GM21515 (cell line): ENCODE measurements around the gene NELL1.
"Not testable (repeated sequence)": the region's sequence is repeated elsewhere in the genome, so short reads cannot be mapped to it uniquely, and the experiment has no call there.

Experiments used
- ATAC-seq: cut with Tn5 transposase; IDR thresholded peaks from one replicate; pipeline ENCODE4 v1.9.1; 2021; ENCODE audit not compliant: unreplicated experiment

Gene NELL1

DNA sequence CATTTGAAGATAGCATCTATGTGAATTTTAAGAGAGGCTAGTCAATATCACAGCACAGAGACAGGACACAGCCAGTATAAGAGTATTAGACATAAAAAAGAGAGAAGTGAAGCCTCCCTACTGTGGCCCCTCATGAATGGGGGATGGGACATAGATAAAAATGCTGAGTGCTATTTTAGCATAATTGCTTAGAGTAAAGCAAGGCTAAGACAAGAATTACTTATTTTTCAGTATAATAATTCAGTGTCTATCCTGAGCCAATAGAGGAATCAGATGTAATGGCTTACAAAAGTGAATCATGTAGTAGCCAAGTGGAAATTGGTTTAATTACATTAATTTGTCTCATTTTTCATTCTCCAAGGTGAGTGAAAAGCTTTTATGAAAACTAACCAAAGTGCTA lies 419.5 kb downstream of the NELL1 start:
- ATAC-seq: no peak

DNA sequence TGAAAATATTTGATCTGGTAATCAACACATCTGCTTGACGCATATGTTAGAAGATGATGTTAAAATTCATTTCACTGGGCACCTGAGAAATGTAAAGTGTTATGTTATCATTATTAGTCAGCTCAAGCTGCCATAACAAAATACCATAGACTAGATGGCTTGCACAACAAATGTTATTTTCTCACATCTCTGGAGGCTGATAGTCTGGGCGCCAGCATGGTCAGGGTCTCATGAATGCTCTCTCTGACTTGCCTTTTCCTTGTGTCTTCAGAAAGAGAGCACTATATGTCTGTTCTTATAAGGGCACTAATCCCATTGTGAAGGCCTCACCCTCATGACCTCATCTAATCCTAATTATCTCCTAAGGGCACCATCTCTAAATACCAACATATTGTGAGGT lies 435.3 kb downstream of the NELL1 start:
- ATAC-seq: no peak

DNA sequence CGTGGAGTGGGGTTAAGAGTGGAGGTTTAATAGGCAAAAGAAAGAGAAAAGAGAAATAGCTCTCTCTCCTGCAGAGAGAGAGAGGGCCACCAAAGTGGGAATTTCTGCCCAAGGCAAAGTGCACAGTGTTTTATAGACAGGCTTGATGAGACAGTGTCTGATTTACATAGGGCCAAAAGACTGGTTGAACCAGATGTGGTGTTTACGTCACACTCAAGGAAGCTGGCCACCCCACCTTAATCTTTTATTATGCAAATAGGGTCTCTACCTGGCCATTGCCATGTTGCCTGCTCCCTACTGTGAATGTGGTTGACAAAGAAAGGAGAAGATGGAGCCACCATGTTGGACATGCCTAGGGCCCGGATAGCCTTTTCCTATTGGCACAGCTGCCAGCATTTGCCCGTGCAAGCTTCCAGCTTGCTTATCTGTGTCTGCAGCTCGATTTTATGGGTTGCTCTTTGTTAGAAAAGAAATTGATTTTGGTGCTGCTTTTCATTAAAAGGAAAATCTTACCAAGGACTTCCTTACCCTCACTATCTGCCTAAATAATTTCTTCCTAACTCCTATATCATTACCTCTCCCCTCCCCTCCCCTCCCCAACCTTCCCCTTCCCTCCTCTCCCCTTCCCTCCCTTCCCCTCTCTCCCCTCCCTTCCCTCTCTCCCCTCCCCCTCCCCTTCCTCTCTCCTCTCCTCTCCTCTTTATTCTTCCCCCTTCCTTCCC lies 436.0 kb downstream of the NELL1 start:
- ATAC-seq: no peak

DNA sequence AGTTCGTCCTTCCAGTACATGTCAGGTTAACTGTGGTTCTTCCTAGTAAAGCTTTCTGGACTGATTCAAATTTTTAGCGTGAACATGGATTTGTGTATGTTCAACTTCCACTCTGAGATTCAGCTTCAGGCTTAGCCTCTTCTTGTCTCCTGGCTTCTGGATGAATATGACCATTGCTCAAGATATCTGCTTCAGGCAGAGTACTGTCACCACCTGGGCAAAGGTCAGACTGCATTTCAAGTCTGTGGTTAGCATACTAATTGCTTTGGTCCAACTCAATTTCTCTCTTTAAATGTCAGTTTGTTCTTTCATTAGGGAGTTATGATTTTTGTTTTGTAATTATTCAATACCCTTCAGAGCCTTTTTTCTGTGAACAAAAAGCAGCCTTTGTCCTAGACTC lies 440.0 kb downstream of the NELL1 start:
- no peak for ATAC-seq

DNA sequence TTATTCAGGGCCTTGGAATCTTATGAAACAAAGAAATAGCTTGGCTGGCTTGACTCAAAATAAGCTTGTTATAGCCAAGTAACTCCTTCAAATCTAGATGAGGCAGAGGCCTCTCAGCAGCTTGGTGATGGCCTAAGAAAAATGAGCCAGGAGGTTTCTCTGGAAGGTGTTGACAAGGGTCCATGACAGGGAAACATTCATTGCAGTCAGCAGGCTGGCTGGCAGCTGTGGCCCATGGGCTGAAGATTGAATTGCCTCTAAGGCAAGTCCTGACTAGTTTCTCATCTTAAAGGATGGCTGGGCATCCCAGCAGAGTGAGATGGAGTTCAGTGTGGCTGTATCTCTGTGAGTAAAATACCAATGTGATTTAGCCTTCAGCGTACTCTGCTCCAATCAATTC lies 441.0 kb downstream of the NELL1 start:
- no peak for ATAC-seq

DNA sequence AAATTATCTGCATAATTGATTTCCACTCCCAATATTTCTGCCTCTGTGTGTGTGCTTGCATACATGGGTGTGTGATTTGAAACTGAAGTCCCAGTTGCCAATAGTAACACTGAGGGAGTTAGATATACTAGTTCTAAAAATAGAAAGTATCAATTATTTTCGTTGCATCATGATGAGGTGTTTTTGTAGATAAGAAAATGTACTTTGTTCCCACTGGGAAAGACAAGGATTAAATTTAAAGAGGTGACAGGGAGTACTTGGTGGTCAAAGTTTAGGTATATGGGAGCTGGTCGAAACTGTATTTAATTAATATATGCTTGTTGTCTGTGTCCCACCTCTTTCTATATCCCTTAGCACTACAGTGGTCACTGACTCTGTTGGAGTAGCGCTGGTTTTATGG lies 444.5 kb downstream of the NELL1 start:
- ATAC-seq: no peak

DNA sequence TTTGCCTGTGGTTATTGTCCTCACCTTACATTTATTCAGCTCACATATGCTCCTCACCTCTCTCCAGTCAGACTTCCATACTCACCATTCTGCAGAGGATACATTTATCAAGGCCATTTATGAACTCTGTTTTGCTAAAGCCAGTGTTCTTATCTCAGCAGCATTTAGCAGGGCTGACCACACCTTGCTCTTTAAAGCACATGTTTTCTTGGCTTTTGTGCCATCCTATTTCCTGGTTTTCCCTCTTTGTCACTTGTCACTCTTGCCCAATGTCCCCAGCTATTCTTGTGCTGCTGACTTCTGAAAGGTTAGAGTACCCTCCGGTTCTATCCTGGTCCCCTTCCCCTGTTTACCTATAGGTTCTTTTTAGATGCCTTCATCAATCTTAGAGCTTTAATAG lies 446.6 kb downstream of the NELL1 start:
- no peak for ATAC-seq

DNA sequence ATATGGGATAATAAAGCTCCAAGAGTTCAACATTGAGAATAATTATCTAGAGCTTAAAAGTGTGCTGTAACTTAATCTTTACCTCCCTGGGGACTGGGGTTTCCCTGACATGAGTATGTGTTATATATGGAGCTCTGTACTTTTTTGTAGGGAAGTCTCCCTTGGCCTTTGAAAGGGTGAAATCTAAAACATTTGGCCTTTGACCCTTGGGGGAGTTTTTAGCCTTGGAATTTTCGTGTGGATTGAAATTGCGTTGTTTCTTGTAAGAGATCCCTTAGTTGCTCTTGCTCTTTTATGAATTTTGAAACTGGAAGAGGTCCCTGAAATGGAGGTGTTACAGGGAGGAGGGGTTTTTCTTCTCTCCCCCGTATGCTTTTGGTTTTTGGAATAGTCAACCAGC lies 450.0 kb downstream of the NELL1 start:
- ATAC-seq: no peak

DNA sequence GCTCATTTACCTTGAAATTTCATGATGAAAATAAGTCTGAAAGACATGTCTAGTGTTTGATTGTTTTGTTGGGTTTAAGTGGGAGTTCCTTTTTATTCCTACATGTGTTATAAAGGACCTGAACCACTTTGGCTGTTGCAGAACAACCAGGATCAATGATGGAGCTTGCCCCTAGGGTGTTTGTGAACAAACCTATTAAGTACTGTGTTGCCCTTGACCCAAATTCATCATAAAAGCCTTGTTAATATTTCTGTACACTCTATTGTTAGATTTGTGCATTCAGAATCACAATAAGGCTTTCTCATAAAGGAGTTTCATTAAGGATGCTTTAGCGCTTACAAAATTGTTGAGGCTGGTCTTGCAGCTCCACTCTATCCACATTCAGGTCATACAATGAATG lies 452.6 kb downstream of the NELL1 start:
- no peak for ATAC-seq

DNA sequence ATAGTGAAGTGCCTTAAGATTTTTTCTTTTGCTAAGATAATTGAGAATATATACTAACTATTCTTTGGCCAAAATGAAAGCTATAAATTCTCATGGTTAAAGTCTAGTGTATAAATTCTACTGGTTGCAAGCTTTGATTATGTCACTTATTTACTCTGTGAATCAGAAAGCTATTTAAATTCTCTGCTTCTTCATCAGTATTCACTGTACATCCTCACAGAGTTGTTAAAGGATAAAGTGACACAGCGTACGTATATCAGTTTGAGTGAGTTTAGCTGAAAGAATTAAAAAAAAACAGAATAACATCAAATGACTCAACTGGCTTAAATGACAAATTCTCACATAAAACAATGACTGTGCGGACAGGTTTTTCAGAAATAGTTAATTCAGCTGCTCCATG lies 453.1 kb downstream of the NELL1 start:
- ATAC-seq: no peak

DNA sequence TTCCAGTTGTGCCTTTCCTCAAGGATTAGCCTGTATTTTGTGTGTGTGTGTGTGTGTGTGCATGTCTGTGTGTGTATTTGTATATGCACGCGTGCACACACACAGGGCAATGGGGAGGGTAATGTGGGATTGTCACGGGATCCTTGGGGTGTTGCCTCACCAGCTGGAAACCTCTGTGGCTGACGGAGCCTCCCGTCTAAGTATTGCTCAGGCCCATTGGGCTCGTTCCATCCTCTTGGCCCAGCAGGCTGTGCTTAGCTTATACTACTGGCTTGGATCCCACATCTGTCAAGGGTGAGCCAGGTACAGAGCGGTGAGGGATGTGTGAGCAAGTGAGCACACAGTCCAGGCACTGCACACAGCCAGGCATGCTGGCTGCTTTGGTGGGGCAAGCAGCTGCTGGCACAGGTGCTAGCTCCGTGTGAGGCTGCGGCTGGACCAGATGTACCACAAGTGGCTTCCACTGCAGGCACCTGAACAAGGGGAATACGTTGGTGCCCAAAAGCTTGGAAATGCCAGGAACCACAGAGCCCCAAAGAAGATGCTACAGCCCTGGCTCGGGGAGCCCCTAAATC lies 462.8 kb downstream of the NELL1 start:
- ATAC-seq: no peak

DNA sequence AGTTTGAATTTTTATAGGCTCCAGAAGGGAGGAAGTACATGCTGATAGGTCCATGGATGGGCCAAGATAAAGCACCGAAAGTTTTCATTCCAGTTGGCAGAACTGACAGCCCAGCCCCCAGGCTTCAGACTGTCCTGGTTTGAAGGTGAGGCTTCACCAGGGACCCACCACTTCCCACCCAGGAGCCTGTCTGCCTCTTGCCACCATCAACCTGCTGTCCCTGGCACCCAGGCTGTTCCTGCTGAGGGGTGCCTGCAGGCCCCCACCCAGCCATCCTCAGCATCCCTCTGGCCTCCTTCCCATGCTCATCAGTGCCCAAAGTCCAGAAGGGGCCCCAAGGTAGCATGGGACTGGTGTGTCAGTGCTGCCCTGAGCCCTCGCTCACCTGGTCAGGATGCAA lies 463.9 kb downstream of the NELL1 start:
- no peak for ATAC-seq

DNA sequence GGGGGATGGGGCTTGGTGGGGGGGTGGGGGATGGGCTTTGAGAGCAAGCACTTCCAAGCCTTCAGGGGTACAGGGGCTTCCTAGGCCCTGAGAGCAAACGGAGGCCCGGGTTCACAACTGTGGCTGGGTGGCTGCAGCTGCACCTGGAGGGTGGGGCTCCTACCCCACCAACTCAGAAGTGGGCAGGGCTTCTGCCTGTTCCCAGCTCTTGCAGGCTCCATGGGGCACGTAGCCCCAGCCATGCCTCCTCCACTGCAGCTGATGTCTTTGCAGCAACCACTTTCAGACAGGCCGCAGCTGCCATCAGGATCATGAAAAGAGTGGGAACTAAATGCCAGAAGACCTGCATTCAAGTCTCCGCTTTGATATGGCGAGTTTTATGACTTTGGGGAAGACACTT lies 464.3 kb downstream of the NELL1 start:
- no peak for ATAC-seq

DNA sequence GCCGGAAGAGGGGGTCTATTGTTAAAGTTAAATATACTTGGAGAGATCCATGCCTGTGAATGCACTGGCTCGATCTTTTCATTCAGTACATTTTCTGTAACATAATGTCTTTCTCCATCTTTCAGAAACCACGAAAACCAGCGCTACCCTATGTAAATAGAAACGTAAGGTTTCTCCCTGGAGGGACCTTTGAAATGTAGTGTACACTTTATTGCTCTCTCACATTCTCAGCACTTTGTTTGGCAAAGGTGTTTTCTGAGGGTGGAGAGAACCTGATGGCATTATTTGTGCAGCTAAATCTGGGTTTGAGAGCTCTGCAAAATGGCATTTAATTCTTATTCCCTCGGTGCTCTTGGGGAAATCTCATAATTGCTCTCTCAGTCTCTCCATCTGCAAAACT lies 468.4 kb downstream of the NELL1 start:
- ATAC-seq: no peak

DNA sequence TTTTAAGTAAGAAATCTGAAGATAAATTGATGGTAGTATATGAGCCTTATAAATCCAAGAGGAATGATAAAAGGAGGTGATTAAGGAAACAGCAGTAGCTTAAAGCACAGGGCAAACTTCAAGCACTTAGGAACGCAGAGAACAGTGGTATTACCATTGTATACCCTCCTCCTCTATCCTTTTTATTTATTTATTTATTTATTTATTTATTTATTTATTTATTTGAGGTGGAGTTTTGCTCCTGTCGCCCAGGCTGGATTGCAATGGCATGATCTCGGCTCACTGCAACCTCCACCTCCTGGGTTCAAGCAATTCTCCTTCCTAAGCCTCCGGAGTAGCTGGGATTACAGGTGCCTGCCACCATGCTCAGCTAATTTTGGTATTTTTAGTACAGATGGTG lies 472.2 kb downstream of the NELL1 start:
- ATAC-seq: not testable (repeated sequence)

DNA sequence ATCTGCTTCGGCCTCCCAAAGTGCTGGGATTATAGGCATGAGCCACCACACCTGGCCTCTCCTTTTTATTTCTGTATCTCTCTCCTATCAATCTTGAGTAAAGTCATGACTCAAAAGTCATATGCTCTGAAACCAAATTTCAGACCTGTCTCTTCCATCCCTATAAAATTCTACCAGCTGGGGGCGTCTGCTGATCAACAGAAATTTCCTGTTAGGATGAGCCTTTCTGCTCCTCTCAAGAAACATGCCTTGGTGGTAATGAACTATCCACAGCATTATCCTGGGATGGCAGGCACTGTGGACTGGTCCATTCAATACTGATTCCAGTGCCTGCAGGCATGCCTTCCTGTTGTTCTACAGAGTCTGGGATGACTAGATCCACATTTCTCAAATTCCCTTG lies 472.6 kb downstream of the NELL1 start:
- ATAC-seq: no peak

DNA sequence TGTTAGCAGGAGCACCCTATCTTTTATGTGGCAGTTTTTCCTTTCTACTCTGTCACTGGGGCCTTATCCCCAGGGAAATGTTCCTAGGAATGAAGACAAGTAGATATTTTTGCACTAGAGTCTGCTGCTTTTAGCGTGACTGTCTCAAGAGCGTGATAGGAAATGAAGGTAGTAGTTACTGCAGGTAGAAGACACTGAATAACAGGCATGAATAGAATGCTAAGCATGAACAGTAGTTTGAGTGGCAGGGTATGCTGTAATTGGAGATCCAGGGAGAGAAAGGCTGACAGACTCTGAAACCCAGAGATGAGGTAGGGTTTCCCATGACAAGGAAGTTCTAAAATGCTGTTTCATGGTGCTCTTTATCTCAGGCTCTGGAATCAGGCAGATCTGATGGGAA lies 475.1 kb downstream of the NELL1 start:
- ATAC-seq: no peak

DNA sequence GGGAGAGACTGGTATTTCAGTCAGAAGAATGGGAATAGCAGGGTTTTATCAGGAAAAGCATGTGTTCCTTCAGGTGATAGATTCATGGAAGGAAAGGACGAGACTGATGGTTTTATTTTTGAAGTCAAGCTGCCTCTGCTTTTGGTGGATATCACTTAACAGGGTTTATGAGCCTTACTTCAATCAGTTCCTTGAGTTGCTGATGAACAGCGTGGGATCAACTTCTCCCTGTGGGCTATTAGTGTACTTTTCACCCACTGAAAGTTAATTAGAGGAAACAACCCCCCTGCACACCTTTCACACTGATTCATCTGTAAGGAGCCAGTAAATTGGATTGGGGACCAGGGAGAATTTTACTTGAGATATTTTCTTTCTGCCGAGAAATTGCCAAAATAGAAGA lies 479.0 kb downstream of the NELL1 start:
- no peak for ATAC-seq

DNA sequence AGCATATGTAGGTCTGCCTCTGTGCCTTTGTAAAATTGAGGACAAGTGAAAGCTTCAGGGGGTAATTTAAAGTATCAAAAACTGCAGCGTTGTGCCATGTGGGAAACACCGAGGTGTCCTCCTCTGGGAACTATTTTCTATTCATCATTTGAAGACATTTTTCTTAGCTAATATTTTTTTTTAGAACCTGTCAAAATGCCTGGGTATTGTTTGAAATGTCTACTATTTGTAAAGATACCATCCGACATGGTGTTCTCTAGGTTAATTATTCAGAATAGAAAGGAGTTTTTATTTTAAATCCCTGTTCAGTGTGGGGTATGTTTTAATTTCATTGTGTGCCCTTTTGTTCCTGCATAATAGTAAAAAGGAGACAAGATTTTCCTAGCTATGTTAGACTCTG lies 490.8 kb downstream of the NELL1 start:
- ATAC-seq: no peak

DNA sequence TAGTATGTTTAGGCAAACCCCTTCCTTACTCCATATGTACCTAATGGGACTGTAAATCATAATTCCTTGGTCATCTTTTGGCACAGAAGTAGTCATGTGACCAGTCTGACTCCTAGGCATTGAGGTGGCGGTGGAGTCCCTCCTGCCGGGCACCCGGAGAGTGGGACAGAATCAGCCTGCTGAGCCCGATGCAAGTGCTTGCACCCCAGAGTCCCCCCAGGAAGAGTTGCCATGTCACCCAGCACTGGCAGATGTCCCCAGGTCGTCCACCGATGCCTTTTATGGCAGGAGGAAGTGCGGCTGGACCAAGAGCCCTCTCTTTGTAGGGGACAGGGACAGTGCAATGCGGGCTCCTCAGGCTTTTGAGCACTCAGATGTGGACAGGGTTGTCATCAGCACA lies 500.3 kb downstream of the NELL1 start:
- no peak for ATAC-seq

DNA sequence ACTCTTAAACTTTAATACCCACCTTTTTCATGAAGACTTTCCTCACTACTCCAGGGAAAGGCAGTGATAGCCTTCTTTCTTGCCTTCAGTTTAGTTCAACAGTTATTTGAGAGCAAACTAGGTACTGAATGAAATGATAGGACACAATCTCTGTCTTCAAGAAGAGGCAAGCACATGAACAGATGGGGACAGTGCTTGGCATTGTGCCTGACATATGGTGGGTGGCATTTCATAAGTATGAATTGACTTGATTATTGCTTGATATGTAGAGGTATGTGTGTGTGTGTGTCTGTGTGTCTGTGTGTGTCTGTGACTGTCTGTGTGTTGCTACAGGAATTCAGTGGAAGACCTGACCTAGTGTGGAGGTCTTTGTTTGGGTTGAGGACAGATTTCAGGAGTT lies 504.1 kb downstream of the NELL1 start:
- ATAC-seq: no peak

DNA sequence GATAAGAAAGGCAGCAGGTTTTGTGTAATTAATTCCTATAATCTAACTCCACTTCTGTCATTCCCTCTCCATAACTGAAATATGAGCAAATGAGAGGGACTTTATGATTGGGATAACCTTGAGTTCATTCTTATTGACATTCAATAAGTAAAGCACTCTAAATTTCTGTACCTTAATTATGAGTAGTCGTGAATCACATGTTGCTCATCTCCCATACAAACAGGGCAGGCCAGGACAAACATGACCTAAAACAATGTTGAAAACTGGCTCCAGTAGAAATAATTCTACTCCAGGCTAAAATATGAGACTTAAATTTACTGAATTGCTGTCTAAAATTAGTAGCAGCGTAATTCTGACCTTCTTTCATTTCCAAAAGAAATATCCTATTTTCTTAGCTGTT lies 505.4 kb downstream of the NELL1 start:
- no peak for ATAC-seq

DNA sequence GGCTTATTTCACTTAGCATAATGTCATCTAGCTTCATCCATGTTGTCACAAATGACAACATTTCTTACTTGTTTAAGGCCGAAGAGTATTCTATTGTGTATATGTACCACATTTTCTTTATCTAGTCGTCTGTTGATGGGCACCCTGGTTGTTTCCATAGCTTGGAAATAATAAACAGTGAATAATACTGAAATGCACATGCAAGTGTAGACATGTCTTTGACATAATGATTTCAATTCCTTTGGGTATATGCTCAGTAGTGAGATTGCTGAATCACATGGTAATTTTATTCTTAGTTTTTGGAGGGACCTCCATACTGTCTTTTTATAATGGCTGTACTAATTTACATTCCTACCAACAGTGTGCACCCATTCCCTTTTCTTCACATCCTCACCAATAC lies 508.0 kb downstream of the NELL1 start:
- no peak for ATAC-seq
